Ovary (tissue), 9 donors: ENCODE data around the gene GNG4. TPM values are rescaled to one million over a fixed set of nuclear protein-coding genes. Genes with fewer than 3 reads are reported as not detected.

Source experiments
- DNase-seq, 5 donors: peaks; one replicate each; pipeline ENCODE4 v3.0.0-alpha.2; 2019 to 2020
- H3K27ac ChIP-seq, 2 donors: fragments of 200-600 bp; one replicate each; pipeline versions ENCODE4 v1.5.1 to v1.8.0; 2019 to 2022
- H3K27me3 ChIP-seq: fragments of 200-600 bp; one replicate; pipeline ENCODE4 v1.8.0; 2022
- H3K36me3 ChIP-seq: fragments of 200-600 bp; sonication (generic); one replicate; pipeline ENCODE4 v1.5.1; 2019
- H3K4me1 ChIP-seq: one replicate; pipeline ENCODE4 v1.8.1; 2013; ENCODE audit warnings: mild to moderate bottlenecking, moderate library complexity; ENCODE audit not compliant: insufficient read depth
- H3K4me3 ChIP-seq: fragments of 200-600 bp; sonication (generic); one replicate; pipeline ENCODE4 v1.5.1; 2017
- H3K9me3 ChIP-seq, 2 donors: fragments of 200-600 bp in 1 of 2; sonication (generic) in 1 of 2; one replicate each; pipeline versions ENCODE4 v1.5.1 to v1.8.1; 2013 to 2019; ENCODE audit warnings: mild to moderate bottlenecking in 1 of 2, moderate library complexity in 1 of 2
- CTCF ChIP-seq, 3 donors: fragments of 450-650 bp in 2 of 3; fragments of 200-600 bp in 1 of 3; IDR thresholded peaks; one replicate each; pipeline versions ENCODE4 v1.5.1 to v1.8.0; 2016 to 2022; ENCODE audit warnings: antibody characterized with exemption in 3 of 3, mild to moderate bottlenecking in 1 of 3
- EP300 ChIP-seq: sonication (generic); formaldehyde crosslinking; IDR thresholded peaks from one replicate; pipeline ENCODE4 v1.6.1; 2017; ENCODE audit warnings: antibody characterized with exemption
- POLR2A ChIP-seq: fragments of 450-650 bp; IDR thresholded peaks from one replicate; pipeline ENCODE4 v1.6.1; 2017; ENCODE audit warnings: antibody characterized with exemption, mild to moderate bottlenecking, moderate library complexity
- WGBS, 3 donors: extraction: QIAGEN DNeasy Blood & Tissue Kit in 1 of 3; methylation state at CpG; one replicate each; pipeline versions ENCODE4 v1.1.5 to v1.1.7; 2013 to 2017; 5-methylcytosine and 5-hydroxymethylcytosine counted together
- intact Hi-C, 4 donors: fragments of 100-400 bp; cut with DNase I; formaldehyde crosslinking; loops; one replicate each; pipeline versions ENCODE4 v1.11.0 to v1.15.1; 2022 to 2023
- polyA plus RNA-seq, 2 donors: library from polyadenylated mRNA; stranded (reverse); fragments of 200-250 nt in 1 of 2; fragments of 350-450 nt in 1 of 2; fragmentation: Illumina TruSeq in 1 of 2; extraction: RNeasy Lipid Tissue Mini Kit (QIAGEN cat#74804) in 1 of 2; gene quantifications; one replicate each; pipeline ENCODE4 v1.2.3, GENCODE V29; 2013 to 2014
- total RNA-seq, 7 donors: library from RNA; depleted of rRNA in 2 of 7; stranded (reverse); fragments of >200 nt in 2 of 7; fragmentation: NEBNext Ultra II Directional in 3 of 7; extraction: Animal tissue kit (Norgen Biotek cat#: 25700) in 3 of 7; gene quantifications; one replicate each; pipeline versions ENCODE4 v1.1.0 to v1.2.4, GENCODE V29; 2016 to 2023
- donor health status: DM: no; HTN: no; CAD: no; lungs with moderate emphysema.
- donor health status: DM: no; HTN: no; CAD: no.
- donor health status: Bipolar disorder and iron deficiency.
- donor health status: DM: yes; HTN: yes; CAD: no.
- donor health status: DM: no; HTN: no; CAD: no.
- donor health status: DM: yes; HTN: yes; CAD: no.

Gene GNG4
- total and polyA plus RNA-seq, 9 donors, result 14.2 to 62.4 (median 32.1) TPM

- intact Hi-C loops, result no loop called here
- Histone ChIP-seq H3K4me3 (no peak overlapping the region), H3K27ac (no peak overlapping the region), H3K4me1 (peaks cover 2% of the 10 kb centered on the region), H3K27me3 (no peaks in the 10 kb centered on the region), H3K36me3 (no peaks in the 10 kb centered on the region), H3K9me3 (no peaks in the 10 kb centered on the region)
- TF ChIP-seq CTCF (IDR thresholded peaks at IDR 0.05) (no peak), EP300 (no peak), POLR2A (no peak)
- no peak for DNase-seq
- WGBS, 3 donors, result 83 to 87% (median 85%) methylated on average over 10 of the region's 10 CpGs
Observed at GRCh38 chr1:235637756-235638534, 11.6 kb downstream of the GNG4 start.

- TF ChIP-seq POLR2A, result no peak
- TF ChIP-seq EP300, result no peak
- no peak for TF ChIP-seq CTCF (IDR thresholded peaks at IDR 0.05)
- no peak overlapping the region for H3K27ac ChIP-seq
- no peak overlapping the region for H3K4me3 ChIP-seq
- DNase-seq, result no peak
- H3K27me3 ChIP-seq, result no peaks in the 10 kb centered on the region
- peaks cover 3% of the 10 kb centered on the region for H3K4me1 ChIP-seq
- whole genome bisulfite sequencing, 3 donors, result 65 to 71% (median 68%) methylated on average over 12 of the region's 12 CpGs
- intact Hi-C loops, result no loop called here
- no peaks in the 10 kb centered on the region for H3K36me3 ChIP-seq
- no peaks in the 10 kb centered on the region for H3K9me3 ChIP-seq
Observed at GRCh38 chr1:235635938-235636662, 13.5 kb downstream of the GNG4 start.

- no peak overlapping the region for H3K27ac ChIP-seq
- intact Hi-C loops, result no loop called here
Observed at GRCh38 chr1:235632506-235633401, 16.8 kb downstream of the GNG4 start.

More at GRCh38 chr1:235632506-235633401, 16.8 kb downstream of the GNG4 start:
- H3K36me3 ChIP-seq, result no peaks in the 10 kb centered on the region
- no peaks in the 10 kb centered on the region for H3K9me3 ChIP-seq
- no peak for DNase-seq
- TF ChIP-seq CTCF (IDR thresholded peaks at IDR 0.05) (no peak), POLR2A (no peak)
- H3K4me3 ChIP-seq, result no peak overlapping the region
- H3K4me1 ChIP-seq, result peaks cover 3% of the 10 kb centered on the region
- no peaks in the 10 kb centered on the region for H3K27me3 ChIP-seq
- WGBS, 3 donors, result 11 to 31% (median 12%) methylated on average over 14 of the region's 14 CpGs
